Putamen (tissue), 1 donor: ENCODE measurements around the gene CD151.

Source experiments
- DNase-seq: peaks from one replicate; pipeline ENCODE4 v3.0.0-alpha.2; 2016; ENCODE audit warnings: low spot score

Gene CD151

DNA sequence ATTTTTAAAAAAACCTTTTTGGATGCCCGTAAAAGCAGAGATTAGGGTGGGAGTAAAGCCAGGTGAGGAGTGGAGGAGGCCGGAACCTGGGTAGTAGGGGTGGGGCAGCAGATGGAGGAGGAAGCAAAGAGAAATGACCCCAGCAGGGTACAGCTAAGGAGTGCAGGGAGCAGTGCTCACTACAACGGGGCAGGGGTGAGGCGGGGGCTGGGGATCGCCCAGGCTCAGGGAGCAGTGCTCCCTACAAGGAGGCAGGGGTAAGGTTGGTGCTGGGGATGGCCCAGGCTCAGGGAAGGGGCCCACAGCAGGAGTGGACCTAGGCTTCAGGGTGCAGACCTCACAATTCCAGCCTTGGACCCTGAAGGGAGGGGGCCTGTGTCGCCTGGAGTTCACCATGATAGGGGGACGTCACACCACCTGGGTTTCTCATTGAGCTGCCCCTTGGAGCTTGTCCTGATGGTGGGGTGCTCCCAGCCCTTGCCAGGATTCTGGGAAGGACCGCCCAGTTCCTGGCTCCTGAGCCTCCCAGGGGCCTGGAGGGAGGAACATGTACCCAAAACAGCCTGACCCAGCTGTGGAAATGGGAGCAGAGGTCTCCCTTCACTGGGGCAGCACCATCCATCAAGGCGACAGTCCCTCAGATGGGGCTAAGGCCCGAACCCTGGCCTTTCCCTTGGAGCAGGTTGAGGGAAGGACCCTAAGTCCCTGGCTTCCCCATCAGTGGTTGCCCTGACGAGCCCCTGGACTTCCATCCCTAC, 16.9 kb upstream of the CD151 start:
- DNase-seq = no peak

DNA sequence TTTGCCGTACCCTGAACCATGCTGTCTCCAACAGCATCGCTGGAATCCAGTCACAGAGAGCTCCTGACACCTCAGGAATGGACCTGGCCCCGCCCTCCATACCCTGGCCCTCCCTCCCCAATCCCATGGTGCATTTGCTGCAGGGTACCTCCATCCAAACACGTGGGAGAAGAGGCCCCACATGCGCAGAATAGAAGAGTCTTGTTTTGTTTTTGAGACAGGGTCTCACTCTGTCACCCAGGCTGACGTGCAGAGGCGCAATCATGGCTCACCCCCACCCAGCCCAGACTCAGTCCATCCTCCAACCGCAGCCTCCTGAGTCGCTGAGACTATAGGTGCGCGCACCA, 16.3 kb upstream of the CD151 start:
- no peak for DNase-seq

DNA sequence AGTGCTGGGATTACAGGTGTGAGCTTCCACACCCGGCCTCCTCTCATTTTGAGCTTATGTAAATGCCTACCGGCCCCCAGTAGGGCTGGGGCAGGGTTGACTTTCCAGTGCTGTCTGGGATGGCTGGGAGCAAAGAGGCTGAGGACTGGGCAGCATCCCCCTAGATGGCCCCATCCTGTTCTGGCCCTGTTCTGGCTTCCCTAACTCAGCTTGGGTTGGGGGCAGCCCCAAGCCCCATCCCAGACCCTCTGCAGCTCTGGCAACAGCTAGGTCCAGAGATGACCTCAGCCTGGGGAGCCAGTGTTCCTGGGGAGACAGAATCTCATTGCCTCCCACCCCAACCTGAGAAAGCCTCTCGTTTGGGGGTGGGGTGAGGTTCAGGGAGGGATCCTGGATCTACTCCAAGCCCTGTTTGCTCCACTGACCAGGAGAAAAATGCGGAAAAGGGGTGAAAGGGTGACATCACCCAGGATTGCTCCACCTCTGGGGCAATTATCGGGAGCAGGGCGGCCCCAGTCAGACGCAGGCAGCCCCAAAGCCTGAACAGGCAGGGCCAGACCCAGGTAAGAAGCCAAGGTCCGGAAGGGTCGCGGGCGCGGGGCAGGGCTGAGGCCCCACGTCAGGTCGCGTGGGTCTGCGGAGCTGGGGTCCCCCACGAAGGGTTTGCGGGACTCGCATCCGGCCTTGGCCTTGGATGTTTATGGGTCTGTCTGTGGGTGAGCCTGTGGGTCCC, 14.2 kb upstream of the CD151 start, which contains the start of gene PNPLA2:
TSS of gene PNPLA2 (plus strand) at position 519 of the 733 bp plus-strand sequence. CDS start 805 bp downstream, outside the sequence.
- no peak for DNase-seq

DNA sequence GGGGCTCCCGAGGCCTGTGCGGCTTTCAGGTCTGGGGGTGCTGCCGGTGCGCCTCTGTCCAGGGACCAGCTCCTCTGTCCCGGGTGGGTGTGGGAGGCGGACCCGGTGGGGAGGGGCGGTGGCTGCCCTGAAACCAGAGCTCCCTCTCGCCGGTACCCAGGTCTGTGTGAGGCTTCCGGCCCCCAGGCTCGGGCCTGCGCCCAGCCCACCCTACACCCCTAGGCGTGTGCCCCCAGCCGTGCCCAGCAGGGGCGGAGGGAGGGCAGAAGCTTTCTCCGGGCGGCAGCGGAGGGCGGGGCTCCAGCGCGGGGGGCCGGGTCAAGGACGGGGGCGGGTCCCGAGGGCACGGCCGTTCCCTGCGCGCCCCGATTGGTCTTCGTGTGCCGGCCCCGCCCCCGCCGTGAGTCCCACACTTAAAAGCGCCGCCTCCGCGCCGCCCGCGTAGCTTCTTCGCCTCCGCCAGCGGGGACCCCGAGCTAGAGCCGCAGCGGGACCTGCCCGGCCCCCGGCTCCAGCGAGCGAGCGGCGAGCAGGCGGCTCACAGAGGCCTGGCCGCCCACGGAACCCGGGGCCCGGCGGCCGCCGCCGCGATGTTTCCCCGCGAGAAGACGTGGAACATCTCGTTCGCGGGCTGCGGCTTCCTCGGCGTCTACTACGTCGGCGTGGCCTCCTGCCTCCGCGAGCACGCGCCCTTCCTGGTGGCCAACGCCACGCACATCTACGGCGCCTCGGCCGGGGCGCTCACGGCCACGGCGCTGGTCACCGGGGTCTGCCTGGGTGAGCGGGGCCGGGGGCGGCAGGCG, 13.4 kb upstream of the CD151 start:
- peak; percentile 90 for DNase-seq

DNA sequence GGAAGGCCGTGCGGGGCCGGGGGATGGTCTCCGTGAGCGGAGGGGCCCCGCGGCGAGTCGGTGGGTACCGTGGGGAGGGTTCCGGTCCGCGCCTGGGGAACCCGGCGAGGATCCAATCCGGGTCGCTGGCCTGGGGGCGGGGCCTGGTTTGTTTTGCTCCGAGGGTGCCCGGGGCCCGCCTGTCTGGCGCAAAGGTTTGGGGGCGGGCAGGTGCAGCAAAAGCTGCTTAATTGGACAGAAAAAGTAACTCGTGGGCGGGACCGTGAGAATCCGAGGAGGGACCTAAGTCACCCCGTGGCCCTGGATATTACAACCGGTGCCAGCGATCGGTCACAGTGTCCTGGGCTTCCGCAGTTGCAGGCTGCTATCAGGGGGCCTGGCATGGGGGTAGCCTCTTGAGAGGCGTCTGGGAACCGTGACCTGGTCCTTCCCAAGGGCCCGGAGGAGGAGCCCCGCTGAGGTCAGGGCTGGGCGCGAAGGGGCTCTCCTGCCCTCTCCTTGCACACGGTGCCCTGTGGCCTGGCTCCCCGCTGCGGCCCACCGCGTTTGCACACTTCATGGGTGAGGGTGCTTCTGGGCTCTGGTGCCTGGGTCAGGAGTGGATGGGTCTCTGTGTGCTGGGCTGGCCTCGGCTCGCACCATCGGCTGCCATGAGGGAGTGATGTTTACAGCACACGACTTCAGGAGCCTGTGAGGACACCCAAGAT, 12.7 kb upstream of the CD151 start:
- DNase-seq = peak; percentile 61

DNA sequence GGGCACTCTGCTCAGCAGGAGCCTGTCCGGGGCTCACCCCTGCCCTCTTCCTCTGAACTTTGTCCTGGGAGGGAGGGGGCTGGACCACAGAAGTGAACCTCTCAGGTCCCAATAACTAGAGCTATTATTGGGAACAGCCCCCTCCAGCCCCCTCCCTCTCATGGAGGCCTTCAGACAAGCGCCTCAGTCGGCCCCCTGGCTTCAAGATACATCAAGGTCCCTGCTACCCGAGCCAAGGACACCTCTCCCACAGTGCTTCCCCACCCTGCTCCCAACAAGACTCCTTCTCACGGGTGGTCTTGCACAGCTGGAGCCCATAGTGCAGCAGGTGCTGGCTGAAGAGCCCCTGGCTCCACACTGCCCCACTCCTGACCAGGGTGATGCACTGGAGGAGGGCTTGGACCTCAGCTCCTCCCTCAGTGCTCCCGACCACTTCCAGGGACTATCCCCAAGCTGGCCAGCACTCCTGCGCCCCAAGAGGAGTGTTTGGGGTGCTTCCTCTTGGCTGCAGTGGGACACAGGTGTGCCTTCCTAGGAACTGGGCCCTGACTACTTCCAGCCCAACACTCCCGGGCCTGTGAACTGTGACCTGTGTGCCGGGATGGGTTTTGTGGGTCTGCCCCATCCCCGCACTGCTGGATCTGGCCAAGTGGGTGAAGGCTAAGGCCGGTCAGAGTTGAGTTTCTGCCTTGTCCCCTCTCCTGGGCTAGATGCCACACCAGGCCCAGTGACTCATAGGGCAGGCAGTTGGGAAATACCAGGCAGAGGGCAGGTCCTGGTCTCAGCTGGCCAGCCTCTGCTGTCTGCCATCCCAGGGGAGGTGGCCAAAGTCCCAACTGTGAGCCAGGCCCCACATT, 11.9 kb upstream of the CD151 start:
- DNase-seq = no peak

DNA sequence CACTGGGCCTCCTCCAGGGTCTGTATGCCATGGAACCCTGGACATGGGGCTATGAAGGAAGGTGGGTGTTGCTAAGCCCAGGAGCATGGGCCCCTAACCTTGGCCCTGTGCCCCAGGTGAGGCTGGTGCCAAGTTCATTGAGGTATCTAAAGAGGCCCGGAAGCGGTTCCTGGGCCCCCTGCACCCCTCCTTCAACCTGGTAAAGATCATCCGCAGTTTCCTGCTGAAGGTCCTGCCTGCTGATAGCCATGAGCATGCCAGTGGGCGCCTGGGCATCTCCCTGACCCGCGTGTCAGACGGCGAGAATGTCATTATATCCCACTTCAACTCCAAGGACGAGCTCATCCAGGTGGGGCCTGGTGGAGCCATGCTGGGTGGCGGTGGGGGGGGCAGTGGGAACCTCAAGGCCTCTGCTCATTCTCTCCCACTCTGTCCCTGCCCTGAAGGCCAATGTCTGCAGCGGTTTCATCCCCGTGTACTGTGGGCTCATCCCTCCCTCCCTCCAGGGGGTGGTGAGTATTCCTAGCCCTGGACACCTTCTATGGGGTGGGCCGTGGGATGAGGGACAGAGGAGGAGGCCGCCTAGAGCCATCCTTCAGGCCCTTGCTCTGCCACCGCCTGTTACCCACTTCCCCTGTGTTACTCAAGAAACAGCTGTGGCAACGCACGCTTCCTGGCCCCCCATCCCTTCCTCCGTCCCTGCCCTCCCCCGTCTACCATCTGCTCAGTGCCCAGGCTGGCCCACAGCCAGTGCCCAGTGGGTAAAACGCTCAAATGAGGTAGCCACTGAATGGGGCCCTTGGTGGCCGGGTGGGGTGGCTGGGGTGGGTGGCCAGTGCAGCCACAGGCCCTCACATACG, 11.0 kb upstream of the CD151 start:
- no peak for DNase-seq

DNA sequence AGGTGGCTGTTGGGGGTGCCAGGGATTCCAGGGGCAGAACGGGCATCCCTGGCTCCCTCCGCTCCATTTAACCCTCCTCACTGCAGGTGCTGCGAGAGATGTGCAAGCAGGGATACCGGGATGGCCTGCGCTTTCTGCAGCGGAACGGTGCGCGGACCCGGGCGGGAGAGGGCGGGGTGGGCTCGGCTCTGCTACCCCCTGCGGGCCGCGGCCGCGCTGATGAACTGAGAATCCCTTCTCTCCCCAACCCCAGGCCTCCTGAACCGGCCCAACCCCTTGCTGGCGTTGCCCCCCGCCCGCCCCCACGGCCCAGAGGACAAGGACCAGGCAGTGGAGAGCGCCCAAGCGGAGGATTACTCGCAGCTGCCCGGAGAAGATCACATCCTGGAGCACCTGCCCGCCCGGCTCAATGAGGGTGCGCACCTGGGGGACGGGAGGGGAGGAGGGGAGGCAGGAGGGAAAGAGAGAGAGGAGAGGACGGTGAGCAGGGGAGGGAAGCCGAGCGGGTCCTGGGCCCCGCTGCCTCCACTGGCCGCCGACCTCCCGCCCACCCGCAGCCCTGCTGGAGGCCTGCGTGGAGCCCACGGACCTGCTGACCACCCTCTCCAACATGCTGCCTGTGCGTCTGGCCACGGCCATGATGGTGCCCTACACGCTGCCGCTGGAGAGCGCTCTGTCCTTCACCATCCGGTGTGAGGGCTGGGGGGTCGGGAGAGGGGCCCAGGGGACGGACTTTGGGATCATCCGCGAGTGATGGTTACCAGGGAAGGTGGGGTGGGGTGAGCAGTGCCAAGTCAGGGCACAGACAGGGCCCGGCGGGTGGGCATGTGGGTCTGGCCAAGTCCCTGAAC, 9.1 kb upstream of the CD151 start:
- DNase-seq = no peak

DNA sequence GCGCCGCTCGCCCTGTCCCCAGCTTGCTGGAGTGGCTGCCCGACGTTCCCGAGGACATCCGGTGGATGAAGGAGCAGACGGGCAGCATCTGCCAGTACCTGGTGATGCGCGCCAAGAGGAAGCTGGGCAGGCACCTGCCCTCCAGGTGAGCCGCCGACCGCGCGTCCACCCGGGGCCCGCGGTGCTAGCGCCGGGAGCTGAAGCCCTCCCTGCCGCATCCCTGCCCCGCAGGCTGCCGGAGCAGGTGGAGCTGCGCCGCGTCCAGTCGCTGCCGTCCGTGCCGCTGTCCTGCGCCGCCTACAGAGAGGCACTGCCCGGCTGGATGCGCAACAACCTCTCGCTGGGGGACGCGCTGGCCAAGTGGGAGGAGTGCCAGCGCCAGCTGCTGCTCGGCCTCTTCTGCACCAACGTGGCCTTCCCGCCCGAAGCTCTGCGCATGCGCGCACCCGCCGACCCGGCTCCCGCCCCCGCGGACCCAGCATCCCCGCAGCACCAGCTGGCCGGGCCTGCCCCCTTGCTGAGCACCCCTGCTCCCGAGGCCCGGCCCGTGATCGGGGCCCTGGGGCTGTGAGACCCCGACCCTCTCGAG, 8.4 kb upstream of the CD151 start:
- DNase-seq = no peak

DNA sequence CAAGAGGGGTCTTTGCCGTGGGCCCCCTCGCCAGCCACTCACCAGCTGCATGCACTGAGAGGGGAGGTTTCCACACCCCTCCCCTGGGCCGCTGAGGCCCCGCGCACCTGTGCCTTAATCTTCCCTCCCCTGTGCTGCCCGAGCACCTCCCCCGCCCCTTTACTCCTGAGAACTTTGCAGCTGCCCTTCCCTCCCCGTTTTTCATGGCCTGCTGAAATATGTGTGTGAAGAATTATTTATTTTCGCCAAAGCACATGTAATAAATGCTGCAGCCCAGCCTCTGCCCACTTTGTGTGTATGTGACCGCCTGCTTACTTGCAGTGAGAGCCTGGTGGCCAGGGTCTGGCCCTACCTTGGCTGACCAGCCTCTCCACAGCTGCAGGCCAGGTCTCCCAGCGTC, 7.8 kb upstream of the CD151 start:
- DNase-seq = no peak

DNA sequence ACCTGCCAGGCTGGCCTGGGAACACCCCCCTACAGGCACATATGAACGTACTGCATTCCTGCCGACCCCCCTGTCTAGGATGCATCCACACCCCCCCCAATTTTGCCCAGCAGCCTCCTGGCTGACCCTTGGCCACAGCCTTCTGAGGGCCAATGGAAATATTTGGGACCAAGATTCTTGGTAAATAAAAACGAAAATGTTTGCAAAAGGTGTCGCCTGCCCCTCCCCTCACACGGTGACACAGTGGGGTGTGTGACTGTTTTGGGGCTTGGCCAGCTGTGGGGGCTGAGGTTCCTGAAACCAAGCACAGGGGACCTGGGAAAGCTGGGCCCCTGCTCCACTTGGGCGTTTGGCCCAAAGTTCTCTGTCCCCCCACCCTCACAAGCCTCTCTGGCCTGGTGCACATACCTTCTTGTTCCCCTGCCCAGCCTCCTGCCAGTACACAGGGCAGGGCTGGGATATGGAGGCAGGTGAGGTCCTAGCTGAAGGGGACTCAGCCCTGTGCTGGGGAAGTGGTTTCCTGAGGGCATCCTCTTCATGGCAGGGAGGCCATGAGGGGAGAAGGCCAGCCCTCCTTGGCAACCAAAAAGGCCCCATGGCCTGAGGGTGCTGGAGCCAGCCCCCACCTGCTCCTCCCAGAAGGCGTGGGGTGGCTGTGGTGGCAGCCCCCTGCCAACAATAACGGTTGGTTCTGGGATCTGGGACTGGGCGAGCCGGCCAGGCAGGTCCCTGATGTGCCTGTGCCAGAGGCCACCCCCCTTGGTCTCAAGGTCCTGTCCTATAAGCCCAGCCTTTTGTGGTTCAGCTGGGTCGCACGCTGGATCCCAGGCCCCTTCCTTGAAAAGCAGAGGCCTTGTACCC, 7.2 kb upstream of the CD151 start:
- DNase-seq = no peak

DNA sequence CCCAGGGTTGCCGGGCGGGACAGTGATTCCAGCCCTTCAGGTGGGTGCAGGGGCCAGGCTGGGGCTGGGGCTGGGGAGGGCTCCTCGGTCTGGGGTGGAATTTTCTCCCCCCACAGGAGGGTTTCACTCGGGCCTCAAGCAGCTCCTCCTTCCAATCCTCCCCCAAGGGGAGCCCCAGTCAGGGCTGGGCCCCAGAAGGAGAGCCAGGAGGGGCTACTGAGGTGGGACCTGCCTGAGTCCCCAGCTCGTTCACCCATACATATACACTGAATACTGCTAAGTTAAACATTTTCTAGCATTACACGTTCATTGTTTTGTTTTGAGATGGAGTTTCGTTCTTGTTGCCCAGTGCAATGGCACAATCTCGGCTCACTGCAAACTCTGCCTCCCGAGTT, 6.5 kb upstream of the CD151 start:
- DNase-seq = no peak

DNA sequence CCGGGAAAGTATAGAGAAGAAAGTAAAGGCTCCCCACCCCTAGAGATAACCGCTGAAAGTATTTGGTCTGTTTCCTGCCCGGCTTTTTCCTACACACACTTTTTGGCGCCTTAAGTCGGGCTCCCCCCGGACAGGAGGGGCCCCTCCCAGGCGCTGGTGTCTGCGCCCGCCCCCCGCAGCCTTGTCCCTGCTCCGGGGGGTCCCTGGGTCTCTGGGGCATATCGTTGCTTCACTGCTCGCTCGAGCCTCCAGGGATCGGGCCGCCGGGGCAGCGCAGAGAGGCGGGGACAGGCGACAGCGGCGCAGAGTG, 6.0 kb upstream of the CD151 start:
- no peak for DNase-seq

DNA sequence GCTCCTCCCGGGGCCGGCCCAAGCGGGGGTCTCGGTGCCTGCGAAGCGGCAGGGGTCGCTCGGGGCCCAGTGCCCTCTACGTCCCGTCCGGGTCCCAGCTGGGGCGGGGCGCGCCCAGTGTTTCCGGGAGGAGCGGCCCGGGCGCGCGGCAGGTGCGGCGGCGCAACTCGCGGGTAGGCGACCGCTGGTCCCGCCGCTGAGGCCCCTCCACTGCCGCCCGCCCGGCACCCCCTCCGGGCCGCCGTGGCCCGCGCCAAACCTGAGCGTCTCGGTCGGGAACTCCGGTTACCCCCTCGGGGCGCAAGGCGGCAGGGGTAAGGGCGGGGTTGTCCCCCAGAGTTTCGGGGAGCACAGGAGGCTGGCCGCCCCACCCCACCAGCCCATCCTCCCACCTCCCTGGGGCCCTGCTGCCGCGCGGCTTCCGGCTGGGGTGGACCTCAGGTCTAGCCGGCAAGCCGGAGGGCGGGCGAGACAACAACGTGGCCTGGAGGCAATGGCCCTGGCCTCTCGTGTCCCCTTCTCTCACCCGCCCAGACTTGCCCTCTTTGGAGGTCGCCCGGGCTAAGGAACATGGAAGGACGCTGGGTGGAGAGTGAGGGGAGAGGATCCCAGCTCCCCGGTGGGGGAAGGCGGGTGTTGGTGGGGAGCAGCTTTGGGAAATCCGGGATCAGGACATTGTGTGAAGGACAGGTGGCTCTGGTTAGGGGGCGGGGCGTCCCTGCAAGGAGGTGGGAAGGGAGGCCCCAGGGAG, 5.4 kb upstream of the CD151 start:
- no peak for DNase-seq

DNA sequence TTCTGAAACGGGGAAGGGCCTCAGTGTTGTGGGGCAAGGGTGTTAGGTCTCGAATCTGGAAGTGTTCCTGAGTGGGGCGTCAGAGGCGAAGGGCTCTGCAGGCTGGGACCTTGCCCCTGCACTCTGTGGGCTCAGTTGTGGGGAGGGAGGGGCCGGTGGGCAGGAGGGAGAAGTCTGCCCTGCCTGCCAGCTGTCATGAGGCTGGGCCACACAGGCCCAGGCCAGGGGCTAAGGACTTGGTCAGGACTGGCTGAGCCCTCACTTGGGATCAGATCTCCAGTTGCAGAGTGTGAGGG, 4.9 kb upstream of the CD151 start, which contains the start of gene CRACR2B:
TSS of gene CRACR2B (plus strand) at position 23 of the 296 bp plus-strand sequence. CDS start 689 bp downstream, outside the sequence.
- DNase-seq = no peak

DNA sequence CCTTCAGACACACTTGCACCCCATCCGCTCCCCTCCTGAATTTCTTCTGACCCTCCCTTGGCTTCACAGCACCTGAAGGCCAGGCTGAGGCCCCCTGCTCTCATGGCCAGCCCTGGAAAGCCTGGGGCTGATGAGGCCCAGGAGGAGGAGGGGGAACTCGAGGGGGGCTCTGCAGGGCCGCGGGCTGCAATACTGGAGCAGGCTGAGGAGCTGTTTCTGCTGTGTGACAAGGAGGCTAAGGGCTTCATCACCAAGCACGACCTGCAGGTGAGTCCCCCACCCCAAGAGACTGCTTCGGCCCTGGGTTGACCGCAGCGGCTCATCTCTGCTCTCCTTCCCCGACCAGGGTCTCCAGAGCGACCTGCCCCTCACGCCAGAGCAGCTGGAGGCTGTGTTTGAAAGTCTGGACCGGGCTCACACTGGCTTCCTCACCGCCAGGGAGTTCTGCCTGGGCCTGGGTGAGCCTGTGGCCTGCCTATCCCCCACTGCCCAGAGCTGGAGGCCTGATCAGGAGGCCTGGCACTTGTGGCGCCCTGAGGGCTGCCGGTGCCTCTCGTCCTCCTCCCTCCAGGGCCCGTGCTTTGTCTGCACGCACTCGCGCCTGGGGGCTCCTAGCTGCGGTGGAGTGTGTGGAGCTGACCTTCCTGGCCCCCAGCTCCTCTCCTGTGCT, 4.1 kb upstream of the CD151 start:
- DNase-seq = no peak
